K562 treated with DMSO at 1 percent for 24 hours (cell line): ENCODE data around the gene CTAG1B. TPM values are rescaled to one million over a fixed set of nuclear protein-coding genes. Genes with fewer than 3 reads are reported as not detected.

Experiments used
- total RNA-seq: library from RNA; unstranded; fragments of 300-600 nt; gene quantifications from 2 replicates; pipeline ENCODE4 v1.2.3, GENCODE V29; 2022; ENCODE audit warnings: low read depth; ENCODE audit not compliant: insufficient read depth

CTAG1B gene
- not detected in 2 replicates for total RNA-seq

GRCh38 chrX:154619182-154619581 is at the start of gene CTAG1B:
Gene CTAG1B, minus strand, starts transcription at chrX:154619282. Its CDS starts 64 bp downstream, at chrX:154619218.

GRCh38 chrX:154653413-154653812 is 34.3 kb upstream of the CTAG1B start, which contains the start of gene CTAG2:
Gene CTAG2, minus strand, starts transcription at chrX:154653579. Its CDS starts 64 bp downstream, at chrX:154653515.

GRCh38 chrX:154584585-154585183 is 34.4 kb downstream of the CTAG1B start, which contains the start of gene CTAG1A:
Gene CTAG1A, plus strand, starts transcription at chrX:154585133. Its CDS starts 74 bp downstream, at chrX:154585207.

Other genes starting within 250 kb of the CTAG1B start
- 439 and 455 TPM in 2 replicates for gene FLNA, start 244.6 kb downstream of the CTAG1B start, total RNA-seq
- gene EMD, start 240.0 kb downstream of the CTAG1B start, total RNA-seq: 91.3 and 103 TPM in 2 replicates
- 11,901 and 12,258 TPM in 2 replicates for gene RPL10, start 220.9 kb downstream of the CTAG1B start, total RNA-seq
- 33.9 and 36.1 TPM in 2 replicates for gene DNASE1L1, start 210.0 kb downstream of the CTAG1B start, total RNA-seq
- gene TAFAZZIN, start 207.7 kb downstream of the CTAG1B start, total RNA-seq: 50.3 and 60.2 TPM in 2 replicates
- 233 TPM in 2 replicates for gene ATP6AP1, start 190.6 kb downstream of the CTAG1B start, total RNA-seq
- gene GDI1, start 182.1 kb downstream of the CTAG1B start, total RNA-seq: 124 and 126 TPM in 2 replicates
- gene FAM50A, start 175.1 kb downstream of the CTAG1B start, total RNA-seq: 212 and 228 TPM in 2 replicates
- 9.9 and 11.4 TPM in 2 replicates for gene PLXNA3, start 161.0 kb downstream of the CTAG1B start, total RNA-seq
- 276 and 296 TPM in 2 replicates for gene LAGE3, start 140.0 kb downstream of the CTAG1B start, total RNA-seq
- gene UBL4A, start 132.7 kb downstream of the CTAG1B start, total RNA-seq: 85.5 and 100 TPM in 2 replicates
- gene SLC10A3, start 128.7 kb downstream of the CTAG1B start, total RNA-seq: 53.6 and 59.5 TPM in 2 replicates
- 134 and 149 TPM in 2 replicates for gene FAM3A, start 103.0 kb downstream of the CTAG1B start, total RNA-seq
- gene G6PD, start 72.4 kb downstream of the CTAG1B start, total RNA-seq: 279 and 293 TPM in 2 replicates
- gene IKBKG, start 71.7 kb downstream of the CTAG1B start, total RNA-seq: 61.0 and 63.2 TPM in 2 replicates
- not detected in 2 replicates for gene CTAG1A, start 34.1 kb downstream of the CTAG1B start, total RNA-seq
- gene CTAG2, start 34.3 kb upstream of the CTAG1B start, total RNA-seq: 37.7 and 42.0 TPM in 2 replicates
- 9.6 and 10.8 TPM in 2 replicates for gene GAB3, start 131.8 kb upstream of the CTAG1B start, total RNA-seq
- 75.8 and 79.0 TPM in 2 replicates for gene DKC1, start 143.6 kb upstream of the CTAG1B start, total RNA-seq
- 209 and 211 TPM in 2 replicates for gene MPP1, start 186.2 kb upstream of the CTAG1B start, total RNA-seq
- not detected in 2 replicates for gene SMIM9, start 215.4 kb upstream of the CTAG1B start, total RNA-seq